HFFc6 (cell line): ENCODE results near the gene NOLC1. TPM values are rescaled to one million over a fixed set of nuclear protein-coding genes. Genes with fewer than 3 reads are reported as not detected.

ENCODE experiments used
- DNase-seq: peaks from one replicate; pipeline ENCODE4 v3.0.0-alpha.2; 2018
- H3K27ac Mint-ChIP-seq: 2 replicates; pipeline ENCODE4 v1.8.0; 2020; ENCODE audit warnings: mild to moderate bottlenecking, mixed read lengths
- H3K27me3 Mint-ChIP-seq: 2 replicates; pipeline ENCODE4 v1.8.0; 2021; ENCODE audit warnings: mild to moderate bottlenecking, moderate library complexity, mixed read lengths; ENCODE audit not compliant: insufficient read depth
- H3K36me3 Mint-ChIP-seq: 2 replicates; pipeline ENCODE4 v1.8.0; 2021; ENCODE audit warnings: low read depth, mixed read lengths
- H3K4me1 Mint-ChIP-seq: 2 replicates; pipeline ENCODE4 v1.8.0; 2020; ENCODE audit warnings: low read depth, mixed read lengths
- H3K4me3 Mint-ChIP-seq: 2 replicates; pipeline ENCODE4 v1.8.0; 2020; ENCODE audit warnings: mild to moderate bottlenecking, moderate library complexity, mixed read lengths
- H3K9me3 Mint-ChIP-seq: 2 replicates; pipeline ENCODE4 v1.8.0; 2020; ENCODE audit warnings: mild to moderate bottlenecking, mixed read lengths
- total RNA-seq, 6 experiments: library from RNA; stranded (reverse); fragmentation: NEBNext Ultra II Directional; extraction: Animal tissue kit (Norgen Biotek cat#: 25700); gene quantifications; 2 replicates in 1 of 6; 3 replicates in 5 of 6; pipeline ENCODE4 v1.2.3, GENCODE V29; 2021
- TF ChIP-seq, protein P1 (sequence below): fragments of 200-600 bp; sonication (generic); IDR thresholded peaks from 2 replicates; pipeline ENCODE4 v1.5.0; 2021; ENCODE audit warnings: antibody characterized with exemption, mild to moderate bottlenecking

The NOLC1 gene
- total RNA-seq, 6 experiments from 2014 or later = 47.6 to 62.2 (median 58.4) TPM

DNA sequence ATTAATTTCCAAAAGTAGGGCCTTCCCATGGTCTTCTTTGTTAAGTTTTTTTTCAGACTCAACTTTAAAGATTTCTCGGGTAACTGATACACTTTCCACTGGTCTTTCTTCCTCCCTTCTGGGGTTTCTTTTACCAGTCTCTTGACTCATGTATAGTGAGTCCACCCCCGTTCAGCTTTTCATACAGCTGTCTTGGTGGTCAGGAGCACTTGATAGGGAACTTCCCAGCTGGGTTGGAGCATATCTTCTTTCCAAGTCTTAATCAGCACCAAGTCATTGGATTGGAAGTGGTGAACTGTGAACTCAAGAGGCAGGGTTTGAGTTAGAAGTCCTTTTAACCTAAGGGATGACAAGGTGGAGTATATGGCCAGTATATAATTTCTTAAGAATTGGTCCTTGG lies 44.7 kb downstream of the NOLC1 start:
- TF ChIP-seq, protein P1, sequence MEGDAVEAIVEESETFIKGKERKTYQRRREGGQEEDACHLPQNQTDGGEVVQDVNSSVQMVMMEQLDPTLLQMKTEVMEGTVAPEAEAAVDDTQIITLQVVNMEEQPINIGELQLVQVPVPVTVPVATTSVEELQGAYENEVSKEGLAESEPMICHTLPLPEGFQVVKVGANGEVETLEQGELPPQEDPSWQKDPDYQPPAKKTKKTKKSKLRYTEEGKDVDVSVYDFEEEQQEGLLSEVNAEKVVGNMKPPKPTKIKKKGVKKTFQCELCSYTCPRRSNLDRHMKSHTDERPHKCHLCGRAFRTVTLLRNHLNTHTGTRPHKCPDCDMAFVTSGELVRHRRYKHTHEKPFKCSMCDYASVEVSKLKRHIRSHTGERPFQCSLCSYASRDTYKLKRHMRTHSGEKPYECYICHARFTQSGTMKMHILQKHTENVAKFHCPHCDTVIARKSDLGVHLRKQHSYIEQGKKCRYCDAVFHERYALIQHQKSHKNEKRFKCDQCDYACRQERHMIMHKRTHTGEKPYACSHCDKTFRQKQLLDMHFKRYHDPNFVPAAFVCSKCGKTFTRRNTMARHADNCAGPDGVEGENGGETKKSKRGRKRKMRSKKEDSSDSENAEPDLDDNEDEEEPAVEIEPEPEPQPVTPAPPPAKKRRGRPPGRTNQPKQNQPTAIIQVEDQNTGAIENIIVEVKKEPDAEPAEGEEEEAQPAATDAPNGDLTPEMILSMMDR = no peak
- peaks cover 9% of the 10 kb centered on the region for H3K9me3 Mint-ChIP-seq
- DNase-seq = no peak
- peaks cover 29% of the 10 kb centered on the region for H3K27me3 Mint-ChIP-seq
- H3K27ac Mint-ChIP-seq = no peak overlapping the region
- H3K4me3 Mint-ChIP-seq = no peak overlapping the region
- H3K36me3 Mint-ChIP-seq = peaks cover 9% of the 10 kb centered on the region
- H3K4me1 Mint-ChIP-seq = no peaks in the 10 kb centered on the region

DNA sequence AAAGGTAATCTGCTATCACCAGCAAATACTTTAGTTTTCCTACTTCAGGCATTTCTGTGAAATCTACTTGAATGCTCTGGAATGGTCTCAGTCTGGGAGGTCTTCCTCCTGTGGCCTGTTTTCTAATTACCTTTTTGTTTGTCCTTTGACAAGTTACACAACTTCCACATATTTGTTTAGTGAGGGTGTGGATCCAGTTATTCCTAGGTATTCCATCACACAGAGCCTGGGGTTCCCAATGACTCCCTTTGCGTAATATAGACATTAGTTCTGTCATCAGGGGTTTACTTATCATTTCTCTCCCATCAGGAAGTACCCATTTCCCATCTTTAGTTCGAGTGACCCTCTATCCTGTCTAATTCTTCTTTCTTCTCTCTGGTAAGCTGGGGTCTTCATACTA lies 45.8 kb downstream of the NOLC1 start:
- no peak overlapping the region for H3K4me3 Mint-ChIP-seq

DNA sequence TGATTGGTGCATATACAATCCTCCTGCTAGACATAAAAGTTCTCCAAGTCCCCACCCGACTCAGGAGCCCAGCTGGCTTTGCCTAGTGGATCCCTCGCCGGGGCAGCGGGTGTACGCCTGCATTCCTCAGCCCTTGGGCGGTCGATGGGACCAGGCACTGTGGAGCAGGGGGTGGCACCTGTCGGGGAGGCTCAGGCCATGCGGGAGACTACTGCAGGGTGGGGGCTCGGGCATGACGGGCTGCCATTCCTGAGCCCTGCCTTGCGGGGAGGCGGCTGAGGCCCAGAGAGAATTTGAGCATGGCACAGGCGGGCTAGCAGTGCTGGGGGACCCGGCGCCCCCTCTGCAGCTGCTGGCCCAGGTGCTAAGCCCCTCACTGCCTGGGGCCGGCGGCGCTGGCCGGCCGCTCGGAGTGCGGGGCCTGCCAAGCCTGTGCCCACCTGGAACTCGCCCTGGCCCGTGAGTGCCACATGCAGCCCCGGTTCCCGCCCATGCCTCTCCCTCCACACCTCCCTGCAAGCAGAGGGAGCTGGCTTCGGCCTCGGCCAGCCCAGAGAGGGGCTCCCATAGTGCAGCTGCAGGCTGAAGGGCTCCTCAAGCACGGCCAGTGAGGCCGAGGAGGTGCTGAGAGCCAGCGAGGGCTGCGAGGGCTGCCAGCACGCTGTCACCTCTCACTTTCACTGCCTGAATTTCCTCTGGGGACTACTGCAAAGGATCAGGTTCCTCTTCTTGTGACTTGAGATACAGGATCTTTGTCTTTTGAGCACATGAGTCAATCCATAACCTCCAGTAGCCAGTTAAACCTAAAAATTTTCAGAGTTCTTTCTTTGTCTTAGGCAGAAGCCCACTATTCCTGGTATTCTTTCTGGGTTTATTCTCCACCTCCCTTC lies 48.8 kb downstream of the NOLC1 start:
- no peaks in the 10 kb centered on the region for H3K36me3 Mint-ChIP-seq
- H3K4me1 Mint-ChIP-seq = no peaks in the 10 kb centered on the region
- no peaks in the 10 kb centered on the region; the same call in 1 of the 2 replicates for H3K9me3 Mint-ChIP-seq
- no peak overlapping the region for H3K4me3 Mint-ChIP-seq
- DNase-seq = no peak
- no peak overlapping the region for H3K27ac Mint-ChIP-seq
- TF ChIP-seq, protein P1 = no peak
- H3K27me3 Mint-ChIP-seq = peaks cover 25% of the 10 kb centered on the region

More for the DNA sequence above, 45.8 kb downstream of the NOLC1 start:
- Mint-ChIP-seq H3K9me3 (no peaks in the 10 kb centered on the region), H3K27ac (no peak overlapping the region), H3K4me1 (no peaks in the 10 kb centered on the region), H3K36me3 (no peaks in the 10 kb centered on the region), H3K27me3 (peaks cover 31% of the 10 kb centered on the region)
- TF ChIP-seq, protein P1 = no peak
- DNase-seq = no peak

DNA sequence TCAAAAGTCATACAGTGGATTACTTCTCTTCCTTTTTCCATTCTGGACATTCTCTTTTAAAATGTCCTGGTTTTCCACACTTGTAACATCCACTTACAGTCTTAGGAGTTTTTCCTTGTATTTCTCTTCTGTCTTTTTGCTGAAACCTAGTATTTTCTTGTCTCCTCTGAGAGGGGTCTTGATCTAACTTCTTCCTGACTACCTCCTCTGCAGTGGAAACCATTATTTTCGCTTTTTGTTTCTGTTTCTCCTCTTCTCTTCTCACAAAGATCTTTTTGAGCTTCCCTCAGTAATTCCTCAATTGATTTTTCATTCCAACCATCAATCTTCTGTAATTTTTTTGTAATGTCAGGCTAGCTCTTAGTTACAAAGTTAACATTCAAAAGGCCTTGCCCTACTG lies 50.2 kb downstream of the NOLC1 start:
- Mint-ChIP-seq H3K27me3 (peaks cover 15% of the 10 kb centered on the region), H3K9me3 (no peaks in the 10 kb centered on the region; the same call in 1 of the 2 replicates)

DNA sequence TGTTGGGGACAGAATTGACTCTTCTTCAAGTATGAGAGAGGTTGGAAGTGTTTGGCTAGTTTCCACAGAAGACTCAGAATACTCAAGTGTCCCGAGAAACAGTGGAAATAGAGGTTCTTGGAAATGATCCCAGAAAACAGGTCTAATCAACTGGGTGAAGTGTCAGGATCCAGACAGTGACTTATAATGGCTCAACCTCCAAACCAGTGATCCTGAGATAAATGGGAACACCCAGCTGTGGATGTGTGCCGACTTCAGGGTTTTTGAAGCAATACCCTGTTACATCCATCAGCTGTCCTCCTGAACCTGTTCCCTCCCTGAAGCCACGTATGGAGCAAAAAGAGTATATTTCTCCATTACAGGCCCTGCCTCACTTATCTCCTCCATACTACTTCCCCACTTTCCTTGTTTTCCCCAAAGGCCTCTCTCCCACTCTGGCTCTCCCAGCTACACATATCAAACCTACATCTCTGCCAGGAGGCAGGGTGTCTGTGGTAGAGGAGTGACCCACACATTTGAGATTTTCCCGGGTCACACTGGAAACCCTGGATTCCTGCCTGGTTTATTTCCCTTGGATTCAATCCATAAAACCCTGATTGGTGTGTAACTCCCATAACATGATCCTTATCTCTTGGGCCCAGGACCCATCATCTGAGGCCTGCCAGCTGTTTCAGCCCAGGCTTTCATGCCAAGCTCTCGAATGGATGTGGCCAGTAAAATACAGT lies 56.3 kb downstream of the NOLC1 start:
- DNase-seq = peak; percentile 23
- no peak overlapping the region for H3K27ac Mint-ChIP-seq
- H3K9me3 Mint-ChIP-seq = no peaks in the 10 kb centered on the region; the same call in 1 of the 2 replicates
- TF ChIP-seq, protein P1 = no peak
- no peak overlapping the region for H3K4me3 Mint-ChIP-seq
- H3K27me3 Mint-ChIP-seq = peaks cover 4% of the 10 kb centered on the region
- H3K36me3 Mint-ChIP-seq = no peaks in the 10 kb centered on the region
- peaks cover 10% of the 10 kb centered on the region for H3K4me1 Mint-ChIP-seq

More for the DNA sequence above, 50.2 kb downstream of the NOLC1 start:
- Mint-ChIP-seq H3K4me3 (no peak overlapping the region), H3K36me3 (no peaks in the 10 kb centered on the region), H3K27ac (no peak overlapping the region), H3K4me1 (no peaks in the 10 kb centered on the region)
- DNase-seq = no peak
- TF ChIP-seq, protein P1 = no peak
